Tibial nerve (tissue), 4 donors: ENCODE measurements around the gene SH2D3A.

Experiments
- CTCF ChIP-seq, 5 experiments: fragments of 200-600 bp in 3 of 5; fragments of 450-650 bp in 2 of 5; sonication (generic) in 3 of 5; IDR thresholded peaks; one replicate each; pipeline ENCODE4 v1.5.1; 2016 to 2019; ENCODE audit warnings: antibody characterized with exemption in 5 of 5, mild to moderate bottlenecking in 3 of 5, moderate library complexity in 2 of 5
- EP300 ChIP-seq, 2 donors: sonication (generic); formaldehyde crosslinking; IDR thresholded peaks; one replicate each; pipeline ENCODE4 v1.6.1; 2017; ENCODE audit warnings: antibody characterized with exemption in 2 of 2, mild to moderate bottlenecking in 1 of 2
- POLR2A ChIP-seq, 2 donors: fragments of 450-650 bp; IDR thresholded peaks; one replicate each; pipeline ENCODE4 v1.6.1; 2017; ENCODE audit warnings: antibody characterized with exemption in 2 of 2, mild to moderate bottlenecking in 2 of 2, moderate library complexity in 2 of 2

GRCh38 chr19:6809262-6809661 lies 42.0 kb upstream of the SH2D3A start:
- no peak for TF ChIP-seq CTCF (IDR thresholded peaks at IDR 0.05)
- TF ChIP-seq POLR2A (IDR thresholded peaks at IDR 0.05) = no peak
- TF ChIP-seq EP300 (IDR thresholded peaks at IDR 0.05) = no peak
